ENCODE measurements around the gene PRELID2.

The PRELID2 gene

DNA sequence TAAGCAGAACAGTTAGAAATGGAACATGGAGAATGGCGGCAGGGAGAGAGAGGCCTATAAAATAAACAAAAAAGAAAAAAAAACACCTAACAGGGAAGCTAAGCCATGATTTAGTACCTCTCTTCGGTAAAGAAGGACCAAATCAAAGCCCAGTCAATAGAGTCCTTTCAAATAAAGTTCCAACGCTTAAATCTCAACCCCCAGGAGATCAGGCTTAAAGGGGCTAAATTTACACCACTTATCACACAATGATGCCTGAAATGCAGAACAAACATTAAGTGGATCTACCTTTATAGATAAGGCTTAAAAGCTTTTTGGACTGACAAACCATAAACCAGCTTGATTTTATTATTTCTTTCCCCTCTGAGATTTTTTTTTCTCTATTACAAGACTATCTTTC, 66.3 kb downstream of the PRELID2 start:
- DNase-seq (ENCODE audit: low read depth), result no peak
- no peak overlapping the region for H3K4me3 ChIP-seq (ENCODE audit: control insufficient read depth, low read depth, low read length)
- TF ChIP-seq, protein P1, sequence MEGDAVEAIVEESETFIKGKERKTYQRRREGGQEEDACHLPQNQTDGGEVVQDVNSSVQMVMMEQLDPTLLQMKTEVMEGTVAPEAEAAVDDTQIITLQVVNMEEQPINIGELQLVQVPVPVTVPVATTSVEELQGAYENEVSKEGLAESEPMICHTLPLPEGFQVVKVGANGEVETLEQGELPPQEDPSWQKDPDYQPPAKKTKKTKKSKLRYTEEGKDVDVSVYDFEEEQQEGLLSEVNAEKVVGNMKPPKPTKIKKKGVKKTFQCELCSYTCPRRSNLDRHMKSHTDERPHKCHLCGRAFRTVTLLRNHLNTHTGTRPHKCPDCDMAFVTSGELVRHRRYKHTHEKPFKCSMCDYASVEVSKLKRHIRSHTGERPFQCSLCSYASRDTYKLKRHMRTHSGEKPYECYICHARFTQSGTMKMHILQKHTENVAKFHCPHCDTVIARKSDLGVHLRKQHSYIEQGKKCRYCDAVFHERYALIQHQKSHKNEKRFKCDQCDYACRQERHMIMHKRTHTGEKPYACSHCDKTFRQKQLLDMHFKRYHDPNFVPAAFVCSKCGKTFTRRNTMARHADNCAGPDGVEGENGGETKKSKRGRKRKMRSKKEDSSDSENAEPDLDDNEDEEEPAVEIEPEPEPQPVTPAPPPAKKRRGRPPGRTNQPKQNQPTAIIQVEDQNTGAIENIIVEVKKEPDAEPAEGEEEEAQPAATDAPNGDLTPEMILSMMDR (conservative IDR thresholded peaks at IDR 0.05; ENCODE audit: control insufficient read depth, insufficient read depth, low read depth, low read length), result no peak

DNA sequence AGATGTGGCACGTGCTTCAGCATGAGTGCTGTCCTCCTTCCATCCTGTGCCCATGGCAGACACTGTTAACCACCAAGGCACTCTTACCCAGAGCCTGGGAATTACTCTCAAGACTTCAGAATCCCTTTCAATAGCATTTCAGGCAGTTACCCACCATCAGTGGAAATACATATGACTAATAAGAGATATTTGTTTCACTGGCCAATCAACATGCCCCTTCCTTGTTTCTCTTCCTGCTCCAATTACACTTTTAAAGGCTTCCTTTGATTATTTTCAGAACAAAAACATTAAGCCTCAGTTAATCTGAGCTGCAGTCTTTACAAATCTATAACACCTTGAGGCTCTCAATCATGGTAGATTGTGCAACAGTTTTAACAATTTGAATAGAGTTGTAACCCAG, 70.8 kb downstream of the PRELID2 start:
- TF ChIP-seq, protein P1 (conservative IDR thresholded peaks at IDR 0.05; ENCODE audit: control insufficient read depth, insufficient read depth, low read depth, low read length), result no peak
- H3K4me3 ChIP-seq (ENCODE audit: control insufficient read depth, low read depth, low read length), result no peak overlapping the region
- no peak for DNase-seq (ENCODE audit: low read depth)

DNA sequence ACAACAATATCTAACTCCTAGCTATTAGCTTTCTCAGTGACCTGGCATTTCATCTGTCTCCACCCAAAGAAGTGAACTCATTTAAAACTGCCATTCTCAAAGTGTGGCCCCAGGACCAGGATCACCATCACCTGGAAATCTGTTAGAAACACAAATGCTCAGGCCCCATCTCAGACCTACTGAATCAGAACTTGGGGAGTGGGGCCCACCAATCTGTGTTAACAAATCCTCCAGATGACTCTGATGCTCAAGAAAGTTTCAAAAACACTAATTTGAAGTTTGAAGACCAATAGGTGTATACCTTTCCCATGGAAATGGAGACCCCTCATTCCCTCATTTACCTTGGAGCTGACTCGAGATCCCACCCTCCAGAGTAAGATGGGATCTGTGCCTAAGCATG, 72.3 kb downstream of the PRELID2 start:
- H3K4me3 ChIP-seq (ENCODE audit: control insufficient read depth, low read depth, low read length), result no peak overlapping the region
- DNase-seq (ENCODE audit: low read depth), result no peak
- TF ChIP-seq, protein P1 (conservative IDR thresholded peaks at IDR 0.05; ENCODE audit: control insufficient read depth, insufficient read depth, low read depth, low read length), result no peak

DNA sequence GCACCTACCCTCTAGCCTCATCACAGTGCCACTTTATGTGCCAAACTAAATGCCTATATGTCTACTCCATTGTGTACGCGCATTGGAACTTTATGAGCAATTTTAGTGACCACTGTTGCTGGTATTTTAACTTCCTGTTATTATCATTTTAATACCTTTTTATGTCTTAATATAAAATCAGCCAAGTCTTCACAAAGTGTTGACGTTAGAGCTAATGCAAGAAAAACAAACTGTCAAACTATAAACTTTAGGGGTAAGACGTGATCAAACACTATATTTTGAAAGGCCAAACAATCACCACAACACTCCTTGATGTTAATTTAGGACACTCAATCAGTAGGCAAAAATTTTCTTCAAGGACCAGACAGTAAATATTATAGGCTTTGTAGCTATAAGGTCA, 73.9 kb downstream of the PRELID2 start:
- H3K4me3 ChIP-seq (ENCODE audit: control insufficient read depth, low read depth, low read length), result no peak overlapping the region
- TF ChIP-seq, protein P1 (conservative IDR thresholded peaks at IDR 0.05; ENCODE audit: control insufficient read depth, insufficient read depth, low read depth, low read length), result no peak
- no peak for DNase-seq (ENCODE audit: low read depth)

DNA sequence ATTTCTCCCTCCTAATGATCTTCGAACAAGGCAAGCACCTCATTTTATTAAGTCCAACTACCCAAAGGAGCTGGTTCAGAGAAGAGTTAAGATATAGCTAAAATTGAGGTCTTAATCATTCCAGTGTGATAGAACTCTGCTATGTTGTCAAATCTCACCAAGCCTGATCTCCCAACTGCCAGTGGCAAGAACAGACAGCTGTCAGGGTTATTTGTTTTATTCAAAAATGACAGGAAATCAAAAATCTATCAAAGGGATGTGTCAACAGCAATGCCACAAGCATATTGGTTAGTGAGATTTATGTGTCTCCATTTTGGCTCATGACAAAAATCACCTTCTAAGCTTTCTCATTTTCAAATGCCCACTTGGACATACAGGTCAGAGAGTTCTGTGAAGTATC, 74.5 kb downstream of the PRELID2 start:
- no peak overlapping the region for H3K4me3 ChIP-seq (ENCODE audit: control insufficient read depth, low read depth, low read length)
- DNase-seq (ENCODE audit: low read depth), result no peak
- TF ChIP-seq, protein P1 (conservative IDR thresholded peaks at IDR 0.05; ENCODE audit: control insufficient read depth, insufficient read depth, low read depth, low read length), result no peak

DNA sequence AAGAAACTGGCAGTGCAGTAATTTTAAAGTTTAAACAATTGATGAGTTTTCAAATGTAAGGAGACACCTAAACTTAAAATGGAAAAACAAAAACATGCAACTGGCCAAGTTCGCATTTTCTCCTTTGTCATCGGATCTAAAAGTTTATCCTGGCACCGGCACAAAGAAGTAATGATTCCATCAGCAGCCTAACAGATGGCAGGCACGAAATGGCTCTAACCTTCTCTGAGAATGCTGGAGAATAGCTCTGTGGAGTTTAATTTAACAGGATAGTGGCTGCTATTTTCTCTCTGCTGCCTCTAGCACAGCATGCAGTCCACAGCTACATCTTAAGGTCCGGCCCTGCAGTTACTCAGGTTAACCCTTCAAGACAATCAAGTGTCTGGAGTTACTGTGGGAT, 82.2 kb downstream of the PRELID2 start:
- H3K4me3 ChIP-seq (ENCODE audit: control insufficient read depth, low read depth, low read length), result no peak overlapping the region
- TF ChIP-seq, protein P1 (conservative IDR thresholded peaks at IDR 0.05; ENCODE audit: control insufficient read depth, insufficient read depth, low read depth, low read length), result no peak
- peak; percentile 66 for DNase-seq (ENCODE audit: low read depth)

DNA sequence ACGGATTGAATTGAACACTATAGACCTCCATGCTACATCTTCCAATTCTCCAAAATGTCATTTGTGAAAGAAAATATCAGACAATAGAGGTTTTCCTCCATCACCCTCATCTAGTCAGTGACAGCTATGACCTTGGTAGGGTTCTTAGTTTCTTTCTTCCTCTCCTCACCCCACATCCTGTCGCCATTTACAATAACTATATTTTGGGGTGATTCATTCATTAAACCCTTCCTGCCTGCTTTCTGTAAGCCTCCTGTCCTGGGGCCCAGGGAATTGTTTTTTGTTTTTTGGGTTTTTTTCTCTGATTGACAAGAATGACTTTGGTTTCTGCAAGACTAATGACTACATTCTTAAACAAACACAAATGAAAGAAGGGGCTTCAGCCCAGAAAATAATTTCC, 82.6 kb downstream of the PRELID2 start:
- TF ChIP-seq, protein P1 (conservative IDR thresholded peaks at IDR 0.05; ENCODE audit: control insufficient read depth, insufficient read depth, low read depth, low read length), result no peak
- DNase-seq (ENCODE audit: low read depth), result peak; percentile 22
- H3K4me3 ChIP-seq (ENCODE audit: control insufficient read depth, low read depth, low read length), result no peak overlapping the region
